Ovary (tissue), 9 donors: ENCODE measurements around the gene MUSTN1. TPM values are rescaled to one million over a fixed set of nuclear protein-coding genes. Genes with fewer than 3 reads are reported as not detected.

Experiments used
- DNase-seq, 5 donors: peaks; one replicate each; pipeline ENCODE4 v3.0.0-alpha.2; 2019 to 2020
- H3K27ac ChIP-seq, 2 donors: fragments of 200-600 bp; one replicate each; pipeline versions ENCODE4 v1.5.1 to v1.8.0; 2019 to 2022
- H3K27me3 ChIP-seq: fragments of 200-600 bp; one replicate; pipeline ENCODE4 v1.8.0; 2022
- H3K36me3 ChIP-seq: fragments of 200-600 bp; sonication (generic); one replicate; pipeline ENCODE4 v1.5.1; 2019
- H3K4me1 ChIP-seq: one replicate; pipeline ENCODE4 v1.8.1; 2013; ENCODE audit warnings: mild to moderate bottlenecking, moderate library complexity; ENCODE audit not compliant: insufficient read depth
- H3K4me3 ChIP-seq: fragments of 200-600 bp; sonication (generic); one replicate; pipeline ENCODE4 v1.5.1; 2017
- H3K9me3 ChIP-seq, 2 donors: fragments of 200-600 bp in 1 of 2; sonication (generic) in 1 of 2; one replicate each; pipeline versions ENCODE4 v1.5.1 to v1.8.1; 2013 to 2019; ENCODE audit warnings: mild to moderate bottlenecking in 1 of 2, moderate library complexity in 1 of 2
- EP300 ChIP-seq: sonication (generic); formaldehyde crosslinking; IDR thresholded peaks from one replicate; pipeline ENCODE4 v1.6.1; 2017; ENCODE audit warnings: antibody characterized with exemption
- POLR2A ChIP-seq: fragments of 450-650 bp; IDR thresholded peaks from one replicate; pipeline ENCODE4 v1.6.1; 2017; ENCODE audit warnings: antibody characterized with exemption, mild to moderate bottlenecking, moderate library complexity
- WGBS, 3 donors: extraction: QIAGEN DNeasy Blood & Tissue Kit in 1 of 3; methylation state at CpG; one replicate each; pipeline versions ENCODE4 v1.1.5 to v1.1.7; 2013 to 2017; 5-methylcytosine and 5-hydroxymethylcytosine counted together
- intact Hi-C, 4 donors: fragments of 100-400 bp; cut with DNase I; formaldehyde crosslinking; loops; one replicate each; pipeline versions ENCODE4 v1.11.0 to v1.15.1; 2022 to 2023
- polyA plus RNA-seq, 2 donors: library from polyadenylated mRNA; stranded (reverse); fragments of 200-250 nt in 1 of 2; fragments of 350-450 nt in 1 of 2; fragmentation: Illumina TruSeq in 1 of 2; extraction: RNeasy Lipid Tissue Mini Kit (QIAGEN cat#74804) in 1 of 2; gene quantifications; one replicate each; pipeline ENCODE4 v1.2.3, GENCODE V29; 2013 to 2014
- total RNA-seq, 7 donors: library from RNA; depleted of rRNA in 2 of 7; stranded (reverse); fragments of >200 nt in 2 of 7; fragmentation: NEBNext Ultra II Directional in 3 of 7; extraction: Animal tissue kit (Norgen Biotek cat#: 25700) in 3 of 7; gene quantifications; one replicate each; pipeline versions ENCODE4 v1.1.0 to v1.2.4, GENCODE V29; 2016 to 2023
- TF ChIP-seq, protein P1 (sequence below), 3 donors: fragments of 450-650 bp in 2 of 3; fragments of 200-600 bp in 1 of 3; IDR thresholded peaks; one replicate each; pipeline versions ENCODE4 v1.5.1 to v1.8.0; 2016 to 2022; ENCODE audit warnings: antibody characterized with exemption in 3 of 3, mild to moderate bottlenecking in 1 of 3
- donor health status: DM: no; HTN: no; CAD: no; lungs with moderate emphysema.
- donor health status: DM: no; HTN: no; CAD: no.
- donor health status: Bipolar disorder and iron deficiency.
- donor health status: DM: yes; HTN: yes; CAD: no.
- donor health status: DM: no; HTN: no; CAD: no.
- donor health status: DM: yes; HTN: yes; CAD: no.

Gene MUSTN1
- total and polyA plus RNA-seq, 9 donors = 2.2 to 30.0 (median 8.6) TPM

DNA sequence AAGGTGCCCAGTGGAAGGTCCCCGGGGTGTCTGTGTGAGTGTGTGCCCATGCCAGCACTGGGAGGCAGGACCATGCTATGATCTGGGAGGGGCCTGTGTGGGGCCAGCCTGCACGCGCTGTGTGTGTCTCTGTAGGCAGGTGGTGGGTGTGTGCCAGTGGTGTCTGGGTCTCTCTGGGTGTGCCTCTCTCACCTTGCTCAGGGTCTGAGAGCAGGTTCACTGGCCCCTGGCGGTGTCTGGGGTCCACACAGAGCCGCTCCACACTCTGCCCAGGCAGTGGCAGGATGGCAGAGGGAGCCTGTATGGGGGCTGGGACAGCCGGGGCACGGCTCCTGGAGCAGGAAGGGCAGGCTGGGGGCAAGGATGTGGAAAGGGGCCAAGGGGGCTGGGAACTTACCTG lies 17.0 kb downstream of the MUSTN1 start:
- H3K36me3 ChIP-seq = no peaks in the 10 kb centered on the region
- H3K4me3 ChIP-seq = no peak overlapping the region
- intact Hi-C loops = no loop called here
- no peaks in the 10 kb centered on the region for H3K27me3 ChIP-seq
- no peak for DNase-seq
- no peaks in the 10 kb centered on the region for H3K9me3 ChIP-seq
- 89 to 98% (median 94%) methylated on average over 7 of the region's 7 CpGs for WGBS, 3 donors
- no peaks in the 10 kb centered on the region for H3K4me1 ChIP-seq
- H3K27ac ChIP-seq = no peak overlapping the region
- TF ChIP-seq EP300 (no peak), POLR2A (no peak)
- TF ChIP-seq, protein P1, sequence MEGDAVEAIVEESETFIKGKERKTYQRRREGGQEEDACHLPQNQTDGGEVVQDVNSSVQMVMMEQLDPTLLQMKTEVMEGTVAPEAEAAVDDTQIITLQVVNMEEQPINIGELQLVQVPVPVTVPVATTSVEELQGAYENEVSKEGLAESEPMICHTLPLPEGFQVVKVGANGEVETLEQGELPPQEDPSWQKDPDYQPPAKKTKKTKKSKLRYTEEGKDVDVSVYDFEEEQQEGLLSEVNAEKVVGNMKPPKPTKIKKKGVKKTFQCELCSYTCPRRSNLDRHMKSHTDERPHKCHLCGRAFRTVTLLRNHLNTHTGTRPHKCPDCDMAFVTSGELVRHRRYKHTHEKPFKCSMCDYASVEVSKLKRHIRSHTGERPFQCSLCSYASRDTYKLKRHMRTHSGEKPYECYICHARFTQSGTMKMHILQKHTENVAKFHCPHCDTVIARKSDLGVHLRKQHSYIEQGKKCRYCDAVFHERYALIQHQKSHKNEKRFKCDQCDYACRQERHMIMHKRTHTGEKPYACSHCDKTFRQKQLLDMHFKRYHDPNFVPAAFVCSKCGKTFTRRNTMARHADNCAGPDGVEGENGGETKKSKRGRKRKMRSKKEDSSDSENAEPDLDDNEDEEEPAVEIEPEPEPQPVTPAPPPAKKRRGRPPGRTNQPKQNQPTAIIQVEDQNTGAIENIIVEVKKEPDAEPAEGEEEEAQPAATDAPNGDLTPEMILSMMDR (IDR thresholded peaks at IDR 0.05) = no peak

DNA sequence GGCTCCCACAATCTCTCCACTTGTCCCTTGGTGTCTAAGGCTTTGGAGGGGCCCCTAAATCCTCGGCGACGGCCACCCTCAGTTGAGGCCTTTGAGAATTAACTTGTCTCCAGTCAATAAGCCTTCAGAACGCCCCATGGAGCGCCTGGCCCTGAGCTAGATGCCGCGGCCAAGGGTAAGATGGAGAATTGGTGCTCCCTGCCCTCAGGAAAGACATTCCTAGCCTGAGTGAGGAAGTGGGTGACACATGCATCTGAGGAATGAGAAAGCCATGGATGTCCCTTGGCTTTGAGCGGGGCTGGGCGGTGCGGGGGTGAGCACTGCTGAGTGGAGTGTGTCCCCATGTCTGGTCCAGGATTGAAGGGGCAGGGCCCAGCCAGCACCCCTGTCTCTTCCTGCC lies 17.6 kb downstream of the MUSTN1 start:
- TF ChIP-seq, protein P1 (IDR thresholded peaks at IDR 0.05) = no peak
- TF ChIP-seq EP300 = no peak
- H3K9me3 ChIP-seq = no peaks in the 10 kb centered on the region

DNA sequence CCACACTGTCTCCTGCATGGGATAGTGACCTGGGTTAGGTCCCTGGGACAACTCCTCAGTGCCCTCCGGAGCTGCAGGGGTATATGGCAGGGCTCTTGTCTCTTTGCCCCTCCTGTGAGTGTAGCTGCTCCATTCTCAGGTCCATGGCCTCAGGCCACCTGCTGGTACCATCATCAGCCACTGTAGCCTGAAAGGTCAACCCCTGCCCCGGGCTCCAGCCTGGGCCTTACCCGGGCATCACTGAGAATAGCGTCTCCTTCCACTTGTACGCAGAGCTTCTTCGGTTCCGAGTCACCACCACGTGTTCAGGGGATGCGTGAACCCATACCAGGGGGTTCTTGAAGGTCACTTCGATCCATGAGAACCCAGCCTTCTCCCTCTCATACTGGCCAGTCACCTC lies 18.2 kb downstream of the MUSTN1 start:
- no peak overlapping the region for H3K4me3 ChIP-seq
- no peaks in the 10 kb centered on the region for H3K9me3 ChIP-seq
- intact Hi-C loops = no loop called here
- 90 to 91% (median 90%) methylated on average over 10 of the region's 10 CpGs for WGBS, 3 donors
- H3K27me3 ChIP-seq = no peaks in the 10 kb centered on the region
- no peak overlapping the region for H3K27ac ChIP-seq
- no peak for TF ChIP-seq POLR2A
- TF ChIP-seq, protein P1 (IDR thresholded peaks at IDR 0.05) = no peak
- TF ChIP-seq EP300 = no peak
- no peak for DNase-seq
- H3K36me3 ChIP-seq = no peaks in the 10 kb centered on the region
- no peaks in the 10 kb centered on the region for H3K4me1 ChIP-seq

More for the DNA sequence above, 17.6 kb downstream of the MUSTN1 start:
- intact Hi-C loops = no loop called here
- WGBS, 3 donors = 92 to 98% (median 95%) methylated on average over 10 of the region's 10 CpGs
- Histone ChIP-seq H3K27me3 (no peaks in the 10 kb centered on the region), H3K27ac (no peak overlapping the region), H3K36me3 (no peaks in the 10 kb centered on the region), H3K4me1 (no peaks in the 10 kb centered on the region), H3K4me3 (no peak overlapping the region)
- DNase-seq = no peak

DNA sequence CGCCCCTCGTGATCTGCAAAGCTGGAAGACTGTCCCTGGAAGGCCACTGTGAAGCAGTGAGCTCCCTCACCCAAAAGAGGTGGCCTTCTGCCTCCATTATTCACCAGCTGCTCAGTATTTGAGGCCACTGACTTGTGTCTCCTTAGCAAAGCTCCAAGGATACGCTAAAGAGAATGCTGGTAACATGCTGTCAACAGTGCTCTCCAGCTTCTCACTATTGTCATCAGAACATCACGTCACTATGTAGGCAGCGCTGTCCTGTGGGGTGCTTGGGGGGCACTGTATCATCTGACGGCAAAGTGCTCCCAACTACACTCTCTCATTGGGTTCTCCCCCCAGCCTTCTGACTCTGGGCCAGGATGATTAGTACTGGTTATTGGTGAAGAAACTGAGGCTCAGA lies 18.6 kb downstream of the MUSTN1 start:
- Histone ChIP-seq H3K27me3 (no peaks in the 10 kb centered on the region), H3K27ac (no peak overlapping the region), H3K36me3 (no peaks in the 10 kb centered on the region), H3K9me3 (no peaks in the 10 kb centered on the region), H3K4me3 (no peak overlapping the region), H3K4me1 (no peaks in the 10 kb centered on the region)
- TF ChIP-seq EP300 = no peak
- intact Hi-C loops = no loop called here
- 88 to 92% (median 89%) methylated on average over 6 of the region's 6 CpGs for WGBS, 3 donors
- DNase-seq = no peak

DNA sequence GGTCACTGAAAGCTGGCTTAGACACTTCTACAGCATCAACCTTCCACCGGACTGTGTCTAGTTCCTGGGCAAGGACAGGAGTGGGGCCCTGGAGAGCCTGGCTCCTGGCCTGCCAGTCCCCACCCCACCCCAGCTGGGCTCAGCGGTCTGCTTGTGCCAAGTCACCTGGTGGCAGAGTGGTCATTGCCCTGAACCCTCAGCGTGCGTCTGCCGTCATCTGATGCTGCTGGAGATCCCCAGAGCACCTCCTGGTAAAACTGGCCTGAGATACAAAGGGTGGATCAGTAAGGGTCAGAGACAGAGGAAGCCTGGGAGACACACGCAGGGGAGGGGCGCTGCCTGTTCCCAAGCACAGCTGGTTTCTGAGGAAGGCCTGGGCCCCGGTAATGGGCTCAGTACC lies 21.0 kb downstream of the MUSTN1 start:
- Histone ChIP-seq H3K4me3 (no peak overlapping the region), H3K27ac (no peak overlapping the region), H3K36me3 (no peaks in the 10 kb centered on the region), H3K9me3 (no peaks in the 10 kb centered on the region), H3K4me1 (no peaks in the 10 kb centered on the region), H3K27me3 (no peaks in the 10 kb centered on the region)
- no peak for DNase-seq
- TF ChIP-seq, protein P1 (IDR thresholded peaks at IDR 0.05) = no peak
- TF ChIP-seq POLR2A = no peak
- no peak for TF ChIP-seq EP300
- 71 to 86% (median 71%) methylated on average over 8 of the region's 8 CpGs for WGBS, 3 donors
- intact Hi-C loops = no loop called here
